ENCODE results near the gene SLC25A48.

SLC25A48 gene

GRCh38 chr5:135879591-135879990 is 45.1 kb downstream of the SLC25A48 start:
- DNase-seq = no peak

DNA sequence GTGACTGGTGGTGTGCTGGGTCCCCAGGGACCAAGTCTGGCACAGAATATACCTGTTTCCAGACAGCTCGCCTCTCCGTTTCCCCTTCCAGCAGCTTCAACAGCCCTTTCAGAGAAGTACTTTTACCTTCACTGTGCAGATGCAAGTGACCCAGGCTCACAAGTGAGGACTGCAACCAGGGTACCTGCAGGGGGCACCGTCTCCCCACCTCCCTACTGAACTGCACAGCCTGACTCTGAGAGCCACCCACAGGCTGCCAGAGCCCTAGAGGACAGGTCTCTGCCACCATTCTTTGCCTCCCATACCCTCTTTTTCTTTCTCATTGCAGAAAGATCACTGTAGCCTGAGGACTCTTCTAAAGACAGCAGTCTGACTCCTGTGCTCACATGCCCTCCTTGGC is 45.8 kb downstream of the SLC25A48 start:
- DNase-seq = no peak

GRCh38 chr5:135880801-135881200 is 46.3 kb downstream of the SLC25A48 start:
- DNase-seq = no peak

DNA sequence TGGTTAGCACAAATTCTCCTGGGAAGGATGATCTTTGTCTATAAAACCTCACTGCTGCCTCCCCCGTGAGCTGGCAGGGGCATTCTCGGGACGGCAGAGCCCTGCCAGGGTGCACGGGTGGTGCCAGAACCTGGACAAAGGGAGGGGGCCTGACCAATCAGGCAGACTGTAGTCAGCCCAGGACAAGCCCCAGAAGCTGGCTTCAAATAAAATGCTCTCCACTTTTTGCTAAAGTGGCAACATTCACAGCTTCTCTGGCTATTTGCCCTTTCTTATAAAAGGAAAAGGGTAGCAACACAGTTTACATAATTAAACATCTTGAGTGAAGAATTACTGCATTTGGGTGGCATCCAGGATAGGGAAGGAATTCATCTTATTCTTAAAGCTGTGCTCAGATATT is 46.8 kb downstream of the SLC25A48 start:
- DNase-seq = peak in 33 of 51 donors; percentile 13 to 80 (median 50)

- no peak for DNase-seq
Observed at GRCh38 chr5:135881819-135882218, 47.4 kb downstream of the SLC25A48 start.

DNA sequence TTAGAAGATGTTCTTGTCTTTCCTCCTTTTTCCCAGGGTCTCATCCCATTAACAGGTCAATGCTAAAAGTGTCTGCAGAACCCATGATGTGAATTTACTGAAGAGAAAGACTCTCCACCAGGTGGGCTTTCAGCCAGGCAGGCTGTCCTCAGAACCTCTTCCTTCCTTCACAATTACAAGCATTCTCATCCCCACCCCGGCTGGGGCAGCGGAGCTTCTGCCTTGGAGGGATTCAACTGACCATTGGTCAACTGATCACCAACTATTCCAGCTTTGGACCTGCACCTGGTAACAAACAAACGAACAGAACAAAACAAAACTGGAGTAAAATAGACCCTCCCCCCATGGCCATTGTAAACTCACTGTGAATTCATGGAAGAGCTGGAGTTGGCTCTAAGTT is 48.6 kb downstream of the SLC25A48 start:
- DNase-seq = no peak

- no peak for DNase-seq
Observed at GRCh38 chr5:135883441-135883840, 49.0 kb downstream of the SLC25A48 start.

GRCh38 chr5:135885031-135885430 is 50.6 kb downstream of the SLC25A48 start:
- no peak for DNase-seq

DNA sequence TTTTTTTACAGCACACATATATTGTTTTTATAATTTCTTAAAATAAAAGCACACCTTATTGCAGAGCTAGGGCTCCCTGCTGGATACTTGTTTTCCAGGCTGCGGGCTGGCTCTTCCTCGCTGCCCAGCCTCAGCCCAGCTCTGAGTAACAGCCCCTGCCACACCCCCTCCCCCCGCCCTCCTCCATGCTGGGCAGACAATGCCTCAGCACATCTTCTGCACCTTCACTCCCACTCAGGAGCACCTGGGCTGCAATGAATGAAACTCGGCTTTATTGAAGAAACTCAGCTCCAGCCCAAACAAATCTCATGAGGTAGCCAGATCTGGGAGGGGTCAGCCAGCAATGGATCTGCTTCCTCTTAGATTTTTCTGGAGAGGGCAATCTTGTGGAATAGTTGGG is 51.7 kb downstream of the SLC25A48 start:
- DNase-seq = no peak

- peak in 27 of 51 donors; percentile 9 to 67 (median 34) for DNase-seq
Observed at GRCh38 chr5:135887447-135887864, 53.0 kb downstream of the SLC25A48 start.

- DNase-seq = no peak
Observed at GRCh38 chr5:135887881-135888614, 53.6 kb downstream of the SLC25A48 start.

DNA sequence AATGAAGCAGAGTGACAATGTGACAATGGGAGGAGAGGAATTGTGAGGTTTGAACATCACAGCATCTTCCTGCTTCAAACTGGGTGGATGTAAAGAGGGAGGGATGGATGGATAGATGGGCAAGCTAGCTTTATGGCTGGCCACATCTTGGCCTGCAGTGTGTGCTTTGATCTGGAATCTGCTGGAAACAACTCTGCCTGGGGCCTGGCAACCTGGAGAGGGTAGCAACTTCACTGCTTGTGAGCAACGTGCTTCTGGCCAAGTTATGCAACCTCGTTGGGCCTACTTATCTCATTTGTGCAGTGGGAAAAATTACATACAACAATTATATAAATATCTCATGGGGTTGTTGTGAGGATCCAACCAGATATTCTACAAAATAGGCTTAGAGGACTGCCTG is 55.8 kb downstream of the SLC25A48 start:
- no peak for DNase-seq

DNA sequence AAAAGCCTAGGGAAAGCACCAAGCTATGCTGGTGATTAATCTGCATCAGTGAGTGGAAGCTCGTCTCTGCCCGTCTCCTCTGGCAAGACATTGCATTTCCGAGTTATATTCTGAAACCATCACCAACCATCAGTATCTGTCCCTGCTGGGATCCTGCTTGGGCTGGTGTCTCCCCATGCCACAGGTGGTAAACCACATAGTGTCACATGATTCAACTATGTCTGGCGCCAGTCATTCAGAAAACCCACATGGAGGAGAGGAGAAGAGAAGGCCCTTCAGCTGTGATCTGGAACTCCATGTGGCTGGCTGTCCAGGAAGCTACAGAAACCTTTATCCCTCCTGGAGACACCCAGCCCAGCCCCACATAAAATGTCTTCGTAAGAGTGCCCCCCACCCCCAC is 56.4 kb downstream of the SLC25A48 start:
- DNase-seq = no peak

DNA sequence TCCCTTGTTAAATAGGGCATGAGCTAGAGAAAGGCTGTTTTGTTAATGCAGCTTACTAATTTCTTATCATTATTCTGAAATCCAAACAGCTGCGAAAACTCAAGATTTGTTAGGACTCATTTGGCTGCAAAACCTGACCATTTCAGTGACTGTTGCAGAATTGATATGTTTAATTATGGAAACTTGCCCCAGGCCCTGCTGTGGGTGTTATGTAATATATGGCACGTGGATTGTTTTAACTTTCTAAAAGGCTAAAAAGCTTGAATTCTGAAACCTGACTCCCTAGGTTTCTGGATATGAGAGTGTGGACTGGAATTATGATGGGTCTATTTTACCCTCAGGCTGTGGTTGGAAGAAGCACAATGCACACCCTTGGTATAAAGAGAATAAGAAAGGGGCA is 56.8 kb downstream of the SLC25A48 start:
- DNase-seq = no peak

- DNase-seq = peak in 2 of 51 donors; percentile 11 to 13
Observed at GRCh38 chr5:135891791-135892190, 57.3 kb downstream of the SLC25A48 start.

- DNase-seq = no peak
Observed at GRCh38 chr5:135894276-135894675, 59.8 kb downstream of the SLC25A48 start.

DNA sequence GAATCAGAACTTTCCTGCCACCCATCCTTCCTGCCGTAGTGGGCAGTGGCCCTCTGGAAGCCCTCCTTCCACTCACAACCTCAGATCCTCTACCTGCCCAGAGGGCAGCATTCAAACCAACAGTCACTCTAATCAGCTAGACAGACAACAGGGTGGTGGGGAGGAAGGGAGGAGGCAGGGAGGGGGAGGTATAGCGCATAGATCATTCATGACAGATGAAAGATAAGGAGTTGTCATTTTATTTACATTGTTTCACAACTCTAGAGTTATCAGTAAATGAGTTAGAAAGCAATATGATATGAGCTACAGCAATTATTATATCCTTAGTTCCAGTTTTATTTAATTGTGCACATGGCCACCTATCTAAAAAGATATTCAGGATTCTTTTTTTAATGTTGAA is 60.3 kb downstream of the SLC25A48 start:
- DNase-seq = no peak

DNA sequence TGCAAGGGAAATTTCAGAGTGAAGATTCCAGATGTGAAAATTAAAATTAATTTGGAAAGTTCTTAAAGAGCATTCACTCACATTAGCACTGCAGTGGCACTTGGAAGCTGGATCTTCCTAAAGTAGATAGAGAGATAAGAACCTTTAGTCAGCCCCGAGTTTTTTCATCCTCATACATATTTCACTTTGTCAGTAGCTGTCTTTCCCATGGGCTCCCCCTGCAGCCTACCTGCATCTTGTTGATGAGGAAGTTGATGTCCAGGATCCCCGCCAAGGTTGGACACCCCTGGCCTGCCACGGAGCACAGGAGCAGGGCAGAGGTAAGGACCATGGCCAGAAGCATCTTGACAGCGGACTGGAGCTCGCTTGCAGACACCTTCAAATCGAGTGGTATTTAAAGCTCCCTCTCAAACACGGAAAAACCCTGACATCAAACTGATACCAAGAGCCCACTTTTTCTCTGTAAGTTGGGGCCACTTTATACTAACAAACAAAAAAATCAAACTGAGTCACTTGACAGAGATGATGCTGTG is 61.1 kb downstream of the SLC25A48 start, which contains the start of gene IL9:
Gene IL9 (minus strand): TSS at position 368 of the 533 bp plus-strand sequence. CDS start 25 bp downstream, at position 343.
- no peak for DNase-seq

GRCh38 chr5:135898651-135899050 is 64.2 kb downstream of the SLC25A48 start:
- DNase-seq = no peak

DNA sequence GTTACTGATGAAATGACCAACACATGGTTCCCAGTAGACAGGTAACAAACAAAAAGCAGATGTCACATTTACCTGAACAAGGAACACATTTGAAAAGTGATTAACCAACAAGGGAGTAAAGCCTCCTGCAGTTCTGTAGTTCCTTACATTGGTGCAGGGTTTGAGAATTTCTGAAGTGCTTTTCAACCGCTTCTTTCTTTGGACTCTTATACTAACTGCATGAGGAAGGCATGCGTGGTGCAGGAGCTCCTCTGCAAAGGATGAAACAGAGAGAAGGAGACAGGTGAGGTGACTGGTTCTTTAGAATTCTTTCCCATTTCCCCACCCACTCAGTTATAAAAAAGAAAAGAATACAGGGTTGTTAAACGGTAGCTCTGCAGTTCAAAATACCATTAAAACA is 65.8 kb downstream of the SLC25A48 start:
- DNase-seq = no peak

- DNase-seq = no peak
Observed at GRCh38 chr5:135901633-135902032, 67.2 kb downstream of the SLC25A48 start.

DNA sequence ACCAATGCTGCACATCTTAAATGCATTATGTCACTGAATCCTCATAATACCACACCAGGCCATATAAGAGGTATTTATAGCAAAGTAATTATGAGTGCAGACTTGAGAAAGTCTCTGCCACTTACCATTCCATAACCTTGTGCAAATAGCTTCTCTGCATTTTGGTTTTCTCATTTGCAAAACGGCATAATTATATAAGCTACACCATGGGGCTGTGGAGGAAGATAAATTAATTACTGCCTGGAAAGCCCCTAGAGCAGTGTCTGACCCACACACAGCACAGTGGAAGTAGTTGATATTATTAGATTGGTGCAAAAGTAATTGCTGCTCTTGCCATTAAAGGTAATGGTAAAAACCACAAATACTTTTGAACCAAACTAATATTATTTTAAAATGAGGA is 70.7 kb downstream of the SLC25A48 start:
- DNase-seq = no peak

Measured in hypothalamus (tissue), 51 donors.